ENCODE measurements around the gene CNIH2. TPM values are rescaled to one million over a fixed set of nuclear protein-coding genes. Genes with fewer than 3 reads are reported as not detected.
A peak's percentile ranks its signal among the peaks of the same experiment; 100 is the strongest.
"Not testable (repeated sequence)": the region's sequence is repeated elsewhere in the genome, so short reads cannot be mapped to it uniquely, and the experiment has no call there.

Gene CNIH2
- total RNA-seq, 4 donors from 2014 or later, result not detected

- intact Hi-C loops (cut with DNase I; ENCODE audit: low total_unique reads), result no loop called here
- Histone ChIP-seq H3K27me3 (peaks cover 0 to 3% (median 0%) of the 10 kb centered on the region in 3 donors), H3K4me3 (no peak overlapping the region), H3K27ac (no peak overlapping the region), H3K4me1 (no peaks in the 10 kb centered on the region), H3K36me3 (no peaks in the 10 kb centered on the region), H3K9me3 (no peaks in the 10 kb centered on the region)
- no peak for ATAC-seq
- in situ Hi-C loops (cut with MboI; ENCODE audit: low sequenced_read_pairs in 4 of 4), result loop anchor here in 2 of 4 donors (10.0 kb wide), 1 partner anchor 85 kb away; no protein-coding TSS in a partner anchor
- TF ChIP-seq, protein P1, sequence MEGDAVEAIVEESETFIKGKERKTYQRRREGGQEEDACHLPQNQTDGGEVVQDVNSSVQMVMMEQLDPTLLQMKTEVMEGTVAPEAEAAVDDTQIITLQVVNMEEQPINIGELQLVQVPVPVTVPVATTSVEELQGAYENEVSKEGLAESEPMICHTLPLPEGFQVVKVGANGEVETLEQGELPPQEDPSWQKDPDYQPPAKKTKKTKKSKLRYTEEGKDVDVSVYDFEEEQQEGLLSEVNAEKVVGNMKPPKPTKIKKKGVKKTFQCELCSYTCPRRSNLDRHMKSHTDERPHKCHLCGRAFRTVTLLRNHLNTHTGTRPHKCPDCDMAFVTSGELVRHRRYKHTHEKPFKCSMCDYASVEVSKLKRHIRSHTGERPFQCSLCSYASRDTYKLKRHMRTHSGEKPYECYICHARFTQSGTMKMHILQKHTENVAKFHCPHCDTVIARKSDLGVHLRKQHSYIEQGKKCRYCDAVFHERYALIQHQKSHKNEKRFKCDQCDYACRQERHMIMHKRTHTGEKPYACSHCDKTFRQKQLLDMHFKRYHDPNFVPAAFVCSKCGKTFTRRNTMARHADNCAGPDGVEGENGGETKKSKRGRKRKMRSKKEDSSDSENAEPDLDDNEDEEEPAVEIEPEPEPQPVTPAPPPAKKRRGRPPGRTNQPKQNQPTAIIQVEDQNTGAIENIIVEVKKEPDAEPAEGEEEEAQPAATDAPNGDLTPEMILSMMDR (IDR thresholded peaks at IDR 0.05 in 4 of 5, conservative IDR thresholded peaks at IDR 0.05 in 1 of 5), result no peak
- no peak for TF ChIP-seq POLR2A (IDR thresholded peaks at IDR 0.05)
- DNase-seq, result no peak
Measured at GRCh38 chr11:66309475-66309874, 31.5 kb downstream of the CNIH2 start.

- Histone ChIP-seq H3K4me1 (no peaks in the 10 kb centered on the region), H3K9me3 (no peaks in the 10 kb centered on the region), H3K36me3 (no peaks in the 10 kb centered on the region), H3K27ac (no peak overlapping the region), H3K4me3 (no peak overlapping the region), H3K27me3 (peaks cover 0 to 3% (median 2%) of the 10 kb centered on the region in 3 donors)
- in situ Hi-C loops (cut with MboI; ENCODE audit: low sequenced_read_pairs in 4 of 4), result no loop called here
- intact Hi-C loops (cut with DNase I; ENCODE audit: low total_unique reads), result no loop called here
- ATAC-seq (no peak), DNase-seq (no peak)
- no peak for TF ChIP-seq POLR2A (IDR thresholded peaks at IDR 0.05)
- TF ChIP-seq, protein P1 (IDR thresholded peaks at IDR 0.05 in 4 of 5, conservative IDR thresholded peaks at IDR 0.05 in 1 of 5), result no peak
Measured at GRCh38 chr11:66310324-66310723, 32.3 kb downstream of the CNIH2 start.

GRCh38 chr11:66310803-66311440 is 32.9 kb downstream of the CNIH2 start:
- H3K36me3 ChIP-seq; in situ Hi-C loops (cut with MboI; ENCODE audit: low sequenced_read_pairs in 4 of 4); DNase-seq; H3K4me3 ChIP-seq; H3K27ac ChIP-seq; H3K9me3 ChIP-seq; ATAC-seq; H3K27me3 ChIP-seq; intact Hi-C loops (cut with DNase I; ENCODE audit: low total_unique reads); H3K4me1 ChIP-seq: not testable (repeated sequence)

DNA sequence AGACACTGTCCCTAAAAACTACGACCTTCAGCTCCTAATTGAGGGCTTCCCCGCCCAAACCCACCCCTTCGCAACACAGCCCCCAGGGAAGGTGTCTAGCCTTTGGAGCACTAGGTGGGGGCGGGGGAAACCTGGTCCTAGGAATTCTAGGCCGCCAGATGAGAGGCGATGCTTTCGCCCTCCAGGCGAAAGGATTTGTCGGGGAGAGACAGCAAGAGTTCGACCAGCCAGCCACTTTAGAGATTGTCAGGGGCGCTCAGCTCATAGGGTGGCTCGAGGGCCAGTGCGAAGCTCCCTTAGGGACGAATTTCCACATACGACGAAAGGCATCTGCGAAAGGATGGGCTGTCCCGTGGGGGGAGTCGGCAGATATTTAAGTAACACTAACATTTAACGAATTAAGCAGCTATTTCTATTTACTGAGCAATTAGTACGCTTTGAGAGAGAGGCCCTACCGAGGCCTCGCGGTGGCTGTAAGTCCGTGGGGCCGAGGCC is 33.5 kb downstream of the CNIH2 start:
- peaks cover 4 to 14% (median 12%) of the 10 kb centered on the region in 3 donors for H3K27me3 ChIP-seq
- intact Hi-C loops (cut with DNase I; ENCODE audit: low total_unique reads) (no loop called here), in situ Hi-C loops (cut with MboI; ENCODE audit: low sequenced_read_pairs in 4 of 4) (no loop called here)
- H3K4me3 ChIP-seq, result peak overlapping the region; percentile 68 to 79 (median 72)
- H3K9me3 ChIP-seq, result no peaks in the 10 kb centered on the region
- TF ChIP-seq, protein P1 (IDR thresholded peaks at IDR 0.05 in 4 of 5, conservative IDR thresholded peaks at IDR 0.05 in 1 of 5), result peak in 1 of 5 experiments; percentile 92
- no peak for TF ChIP-seq POLR2A (IDR thresholded peaks at IDR 0.05)
- no peaks in the 10 kb centered on the region for H3K4me1 ChIP-seq
- peak overlapping the region; percentile 72 to 84 (median 80) for H3K27ac ChIP-seq
- DNase-seq, result no peak
- ATAC-seq, result no peak
- H3K36me3 ChIP-seq, result no peaks in the 10 kb centered on the region

DNA sequence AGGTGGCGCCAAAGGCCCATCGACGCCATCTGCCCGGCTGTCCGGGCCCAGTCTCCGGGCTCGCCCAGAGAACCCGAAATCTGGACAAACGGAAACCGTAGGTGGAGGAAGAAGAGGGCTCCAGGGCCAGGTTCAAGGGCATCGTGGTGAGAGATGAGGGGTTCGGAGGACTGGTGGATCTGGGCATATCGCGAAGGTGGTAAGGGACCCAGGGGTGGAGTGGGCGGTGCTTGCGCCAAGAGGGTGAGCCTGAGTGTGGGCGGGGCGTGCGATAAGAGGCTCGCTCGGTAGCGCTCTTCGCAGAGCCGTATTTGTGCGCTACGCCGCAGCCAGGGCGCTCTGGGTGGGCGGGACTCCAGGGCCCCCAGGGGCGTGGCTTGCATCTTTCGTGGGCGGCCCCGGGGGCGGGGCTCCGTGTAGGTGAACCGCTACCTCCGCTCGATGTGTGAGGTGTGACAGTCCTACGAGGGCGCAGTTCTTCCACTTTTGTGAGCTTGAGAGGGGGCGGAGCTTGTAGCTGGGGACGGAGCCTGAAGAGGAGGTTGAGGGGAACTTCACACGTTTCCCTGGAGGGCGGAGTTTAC is 34.1 kb downstream of the CNIH2 start:
- Histone ChIP-seq H3K27ac (peak overlapping the region; percentile 72 to 84 (median 80)), H3K27me3 (peaks cover 5 to 14% (median 12%) of the 10 kb centered on the region in 3 donors), H3K36me3 (no peaks in the 10 kb centered on the region), H3K4me1 (no peaks in the 10 kb centered on the region), H3K9me3 (no peaks in the 10 kb centered on the region), H3K4me3 (peak overlapping the region; percentile 68 to 79 (median 72))
- ATAC-seq (peak; percentile 80 to 82), DNase-seq (peak; percentile 86 to 88)
- in situ Hi-C loops (cut with MboI; ENCODE audit: low sequenced_read_pairs in 4 of 4), result no loop called here
- intact Hi-C loops (cut with DNase I; ENCODE audit: low total_unique reads), result loop anchor here (1.0 kb wide), 2 partner anchors 16 to 77 kb away; no protein-coding TSS in a partner anchor
- TF ChIP-seq POLR2A (IDR thresholded peaks at IDR 0.05), result peak; percentile 28 to 68
- TF ChIP-seq, protein P1 (IDR thresholded peaks at IDR 0.05 in 4 of 5, conservative IDR thresholded peaks at IDR 0.05 in 1 of 5), result peak in 4 of 5 experiments; percentile 89 to 96 (median 92)

All from gastrocnemius medialis (tissue), 4 donors.